PFSK-1 (cell line): ENCODE results near the gene SALL1.

Experiments used
- FOXP2 ChIP-seq: optimal IDR thresholded peaks from 2 replicates; pipeline ENCODE3; 2011; ENCODE audit warnings: borderline replicate concordance, control low read depth, inconsistent platforms; ENCODE audit not compliant: insufficient read depth; ENCODE audit errors: extremely low read length, extremely low read depth
- POLR2AphosphoS5 ChIP-seq: IDR thresholded peaks from 2 replicates; pipeline ENCODE4 v1.6.1; 2012; ENCODE audit warnings: low read depth, mild to moderate bottlenecking, control low read depth, low read length, moderate library complexity
- TAF1 ChIP-seq: IDR thresholded peaks from 2 replicates; pipeline ENCODE4 v1.6.1; 2012; ENCODE audit warnings: low read length, control low read depth, borderline replicate concordance; ENCODE audit not compliant: insufficient read depth
- TF ChIP-seq, protein P1 (sequence below), 2 experiments: IDR thresholded peaks; 2 replicates each; pipeline versions ENCODE4 v1.6.1 to v1.8.0; 2011 to 2012; ENCODE audit warnings: low read depth in 2 of 2, low read length in 2 of 2, control low read depth in 1 of 2, inconsistent platforms in 1 of 2, mild to moderate bottlenecking in 1 of 2, moderate library complexity in 1 of 2; ENCODE audit not compliant: insufficient read depth in 1 of 2

- TF ChIP-seq TAF1 (no peak), POLR2AphosphoS5 (no peak), FOXP2 (no peak)
- TF ChIP-seq, protein P1, sequence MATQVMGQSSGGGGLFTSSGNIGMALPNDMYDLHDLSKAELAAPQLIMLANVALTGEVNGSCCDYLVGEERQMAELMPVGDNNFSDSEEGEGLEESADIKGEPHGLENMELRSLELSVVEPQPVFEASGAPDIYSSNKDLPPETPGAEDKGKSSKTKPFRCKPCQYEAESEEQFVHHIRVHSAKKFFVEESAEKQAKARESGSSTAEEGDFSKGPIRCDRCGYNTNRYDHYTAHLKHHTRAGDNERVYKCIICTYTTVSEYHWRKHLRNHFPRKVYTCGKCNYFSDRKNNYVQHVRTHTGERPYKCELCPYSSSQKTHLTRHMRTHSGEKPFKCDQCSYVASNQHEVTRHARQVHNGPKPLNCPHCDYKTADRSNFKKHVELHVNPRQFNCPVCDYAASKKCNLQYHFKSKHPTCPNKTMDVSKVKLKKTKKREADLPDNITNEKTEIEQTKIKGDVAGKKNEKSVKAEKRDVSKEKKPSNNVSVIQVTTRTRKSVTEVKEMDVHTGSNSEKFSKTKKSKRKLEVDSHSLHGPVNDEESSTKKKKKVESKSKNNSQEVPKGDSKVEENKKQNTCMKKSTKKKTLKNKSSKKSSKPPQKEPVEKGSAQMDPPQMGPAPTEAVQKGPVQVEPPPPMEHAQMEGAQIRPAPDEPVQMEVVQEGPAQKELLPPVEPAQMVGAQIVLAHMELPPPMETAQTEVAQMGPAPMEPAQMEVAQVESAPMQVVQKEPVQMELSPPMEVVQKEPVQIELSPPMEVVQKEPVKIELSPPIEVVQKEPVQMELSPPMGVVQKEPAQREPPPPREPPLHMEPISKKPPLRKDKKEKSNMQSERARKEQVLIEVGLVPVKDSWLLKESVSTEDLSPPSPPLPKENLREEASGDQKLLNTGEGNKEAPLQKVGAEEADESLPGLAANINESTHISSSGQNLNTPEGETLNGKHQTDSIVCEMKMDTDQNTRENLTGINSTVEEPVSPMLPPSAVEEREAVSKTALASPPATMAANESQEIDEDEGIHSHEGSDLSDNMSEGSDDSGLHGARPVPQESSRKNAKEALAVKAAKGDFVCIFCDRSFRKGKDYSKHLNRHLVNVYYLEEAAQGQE (IDR thresholded peaks at IDR 0.05; ENCODE audit: insufficient read depth in 1 of 2, low read depth in 2 of 2, low read length in 2 of 2): no peak
These were observed 12.9 kb downstream of the SALL1 start for GRCh38 chr16:51138178-51138577.
